Left colon (tissue), 2 donors: ENCODE measurements around the gene RCOR1. TPM values are rescaled to one million over a fixed set of nuclear protein-coding genes. Genes with fewer than 3 reads are reported as not detected.
A peak's percentile ranks its signal among the peaks of the same experiment; 100 is the strongest.

ENCODE experiments used
- ATAC-seq: fragments of 200-7000 bp; cut with Tn5 transposase; one replicate; pipeline ENCODE4 v1.9.1; 2020; ENCODE audit warnings: mild to moderate bottlenecking, moderate library complexity
- DNase-seq, 2 donors: peaks; one replicate each; pipeline ENCODE4 v3.0.0-alpha.2; 2020
- intact Hi-C, 2 donors: fragments of 100-400 bp; cut with DNase I in 1 of 2; cut with micrococcal nuclease in 1 of 2; formaldehyde crosslinking; loops; one replicate each; pipeline versions ENCODE4 v1.11.2 to v1.14.0; 2022; cut with DNase I, micrococcal nuclease
- total RNA-seq, 2 donors: library from RNA; stranded (reverse); fragmentation: NEBNext Ultra II Directional; extraction: Animal tissue kit (Norgen Biotek cat#: 25700); gene quantifications; one replicate each; pipeline ENCODE4 v1.2.1, GENCODE V29; 2021
- donor health status: DM: no; HTN: no; CAD: no.
- donor health status: DM: yes; HTN: yes; CAD: no.

Gene RCOR1
- total RNA-seq, 2 donors from 2014 or later, result 35.7 to 36.2 TPM

DNA sequence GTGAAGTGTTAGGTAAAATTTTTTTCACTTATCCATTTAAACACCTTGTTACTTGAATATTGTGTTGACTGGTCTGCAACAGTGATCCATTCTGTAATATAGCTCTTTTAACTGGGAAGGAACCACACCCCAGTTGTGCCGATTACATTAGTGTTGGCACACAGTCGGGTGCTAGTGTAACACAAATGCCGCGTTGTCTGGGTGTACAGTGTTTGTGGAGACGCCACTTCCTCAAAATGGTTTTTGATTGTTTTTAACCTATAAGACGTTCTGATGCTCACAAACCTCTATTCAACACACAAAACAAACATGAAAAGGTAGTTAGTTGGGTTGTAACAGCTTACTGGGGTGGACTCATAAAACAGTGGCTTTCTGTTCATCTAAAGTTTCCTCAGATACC is 136.8 kb downstream of the RCOR1 start:
- DNase-seq (no peak), ATAC-seq (no peak)
- intact Hi-C loops, result no loop called here

DNA sequence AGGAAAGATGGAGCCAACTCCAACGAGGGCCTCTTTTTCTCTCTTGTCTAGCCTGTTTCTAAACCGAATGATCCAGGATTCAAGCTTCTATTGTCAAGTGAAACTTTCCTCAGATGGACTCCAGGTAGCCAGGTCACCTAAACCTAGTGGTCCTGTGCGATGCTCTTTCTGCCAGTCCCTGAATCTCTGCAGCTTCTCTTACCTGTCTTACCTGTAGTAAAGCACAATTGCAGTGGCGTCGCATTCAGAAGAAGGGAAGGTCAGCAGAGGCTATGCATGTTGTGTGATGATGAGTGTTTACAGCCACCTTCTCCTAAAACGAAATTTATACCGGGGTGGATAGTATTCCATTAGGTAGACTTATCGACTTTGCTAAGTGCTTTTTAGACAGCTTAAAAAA is 137.4 kb downstream of the RCOR1 start:
- intact Hi-C loops, result no loop called here
- ATAC-seq (no peak), DNase-seq (no peak)

DNA sequence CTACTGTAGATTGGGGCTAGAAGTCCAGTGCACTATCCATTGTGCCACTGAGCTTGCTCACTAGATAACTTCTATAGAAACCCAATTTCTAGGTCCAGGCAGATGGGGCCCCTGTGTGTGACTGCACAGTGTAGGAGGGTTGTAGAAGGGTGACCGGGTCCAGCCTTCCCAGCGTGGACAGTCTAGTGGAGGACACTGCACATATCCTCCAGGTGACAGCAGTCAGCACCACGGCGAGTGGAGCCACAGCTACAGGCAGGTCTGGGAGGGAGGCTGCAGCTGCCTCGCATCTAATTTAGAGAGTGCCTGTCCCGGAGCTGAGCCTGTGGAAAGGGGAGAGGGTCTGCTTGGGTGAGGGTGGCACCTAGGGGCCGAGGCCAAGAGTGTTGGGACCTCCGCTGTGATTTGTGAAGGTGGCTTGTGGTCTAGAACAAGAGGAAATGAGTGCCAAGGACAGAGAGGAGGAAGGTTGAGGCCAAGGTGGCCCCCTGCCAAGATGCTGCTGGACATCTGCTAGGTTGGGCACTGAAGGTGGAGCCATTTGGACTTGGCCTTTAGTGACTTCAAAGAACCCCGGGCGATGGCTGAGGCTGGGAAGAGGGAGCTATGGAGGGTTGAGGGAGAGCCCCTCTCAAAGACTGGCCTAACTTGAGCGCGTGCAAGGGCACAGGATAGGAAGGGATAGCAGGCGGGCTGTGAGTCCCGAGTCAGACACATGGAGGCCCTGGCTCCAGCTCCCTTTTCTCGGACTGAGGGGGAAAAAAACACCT is 138.8 kb downstream of the RCOR1 start:
- no peak for DNase-seq
- intact Hi-C loops, result no loop called here
- ATAC-seq, result peak; percentile 15

GRCh38 chr14:102731871-102732800 is 139.7 kb downstream of the RCOR1 start:
- intact Hi-C loops, result no loop called here
- DNase-seq (no peak), ATAC-seq (peak; percentile 11)

- intact Hi-C loops, result no loop called here
- ATAC-seq, result no peak
- no peak for DNase-seq
These were observed 140.5 kb downstream of the RCOR1 start for GRCh38 chr14:102732924-102733323.

DNA sequence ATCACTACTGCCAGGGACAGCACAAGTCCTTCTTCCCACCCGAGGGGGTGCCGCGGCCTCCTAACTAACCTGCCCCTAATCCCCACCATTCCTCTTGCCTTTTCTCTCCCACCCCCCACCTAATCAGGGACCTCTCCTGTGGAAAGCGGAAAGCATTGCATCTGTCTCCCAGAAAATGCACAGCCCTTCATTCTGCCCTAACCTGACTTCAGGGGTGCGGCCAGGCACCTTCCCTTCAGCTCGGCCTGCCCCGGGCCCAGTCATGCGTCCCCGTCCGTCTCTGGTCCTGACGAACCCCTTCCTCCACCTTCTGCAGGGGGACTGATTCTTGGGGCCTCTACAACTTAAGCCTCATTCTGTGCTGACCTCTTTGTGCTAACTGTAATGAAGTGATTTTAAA is 140.9 kb downstream of the RCOR1 start:
- no peak for ATAC-seq
- intact Hi-C loops, result no loop called here
- DNase-seq, result no peak

DNA sequence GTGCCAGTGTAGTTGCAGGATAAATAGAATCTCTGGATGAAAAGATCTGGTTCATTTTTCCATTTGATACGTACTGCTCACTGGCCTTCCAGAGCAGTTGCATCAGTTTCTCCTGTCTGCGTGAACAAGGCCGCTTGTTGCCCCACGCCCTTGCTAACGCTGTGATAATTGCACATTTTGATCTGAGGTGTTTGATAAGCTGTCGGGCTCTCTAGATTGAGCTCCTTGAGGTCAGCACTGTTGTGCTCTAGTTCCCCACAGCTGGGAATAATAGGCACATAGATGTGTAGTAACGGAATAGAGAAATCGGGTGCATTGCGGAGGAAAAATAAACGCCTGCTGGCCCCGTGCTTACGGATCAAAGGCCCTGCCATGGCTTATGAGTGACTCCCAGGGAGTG is 142.0 kb downstream of the RCOR1 start:
- intact Hi-C loops, result no loop called here
- ATAC-seq (no peak), DNase-seq (no peak)

GRCh38 chr14:102736956-102737355 is 144.5 kb downstream of the RCOR1 start:
- DNase-seq (no peak), ATAC-seq (no peak)
- intact Hi-C loops, result no loop called here

- DNase-seq, result no peak
- intact Hi-C loops, result no loop called here
- no peak for ATAC-seq
These were observed 145.2 kb downstream of the RCOR1 start for GRCh38 chr14:102737402-102738372.

DNA sequence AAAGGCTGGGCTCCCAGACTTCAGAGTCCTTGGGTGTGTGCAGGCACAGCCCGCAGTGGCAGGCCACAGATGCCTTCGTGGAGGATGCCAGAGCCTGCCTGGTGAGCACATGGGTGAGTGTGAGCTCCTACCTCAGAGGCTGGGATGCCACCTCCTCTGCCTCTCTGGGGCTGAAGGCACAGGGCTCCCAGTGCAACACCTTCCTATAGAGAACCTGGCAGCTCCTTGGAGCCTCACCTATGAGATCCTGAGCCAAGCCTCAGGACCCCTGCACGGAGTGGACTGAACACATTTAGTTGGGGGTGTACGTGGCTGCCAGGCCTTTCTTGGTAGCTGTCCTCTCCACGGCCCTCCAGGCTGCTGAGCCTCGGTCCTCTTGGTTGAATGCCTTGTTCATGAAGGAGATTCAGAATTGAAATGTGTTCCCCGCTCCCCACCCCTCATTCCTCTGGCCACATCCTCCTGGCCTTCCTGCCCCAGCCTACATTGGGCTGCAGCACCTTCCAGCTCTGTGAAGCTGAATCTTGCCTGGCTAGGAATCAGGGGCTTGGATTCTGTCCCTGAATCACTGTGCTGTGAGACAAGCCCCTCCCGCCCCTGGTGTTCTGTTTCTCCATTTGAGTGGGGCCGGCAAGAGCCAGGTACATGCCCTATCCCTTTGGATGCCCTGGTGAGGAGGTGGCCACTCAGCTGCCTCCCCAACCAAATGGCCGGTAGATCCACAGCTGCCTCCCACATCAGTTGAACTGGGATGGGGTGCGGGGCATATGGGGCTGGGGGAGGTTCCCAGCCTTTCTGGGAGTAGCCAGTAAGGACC is 146.1 kb downstream of the RCOR1 start:
- DNase-seq, result no peak
- peak; percentile 24 for ATAC-seq
- intact Hi-C loops, result no loop called here

DNA sequence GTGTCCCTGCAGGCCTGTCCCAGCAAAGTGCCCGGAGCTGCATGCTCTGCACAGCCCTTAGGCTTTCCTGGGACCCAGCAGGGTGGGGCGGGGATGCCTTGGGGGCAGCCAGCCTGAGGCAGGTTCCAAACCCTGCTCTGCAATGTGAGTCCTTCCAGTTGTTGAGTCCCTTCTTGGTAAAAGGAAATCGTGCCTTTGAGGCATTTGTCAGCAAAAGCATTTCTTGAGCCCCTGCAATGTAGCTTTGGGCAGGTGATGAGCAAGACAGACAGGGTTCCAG is 146.7 kb downstream of the RCOR1 start:
- intact Hi-C loops, result no loop called here
- DNase-seq (no peak), ATAC-seq (no peak)

DNA sequence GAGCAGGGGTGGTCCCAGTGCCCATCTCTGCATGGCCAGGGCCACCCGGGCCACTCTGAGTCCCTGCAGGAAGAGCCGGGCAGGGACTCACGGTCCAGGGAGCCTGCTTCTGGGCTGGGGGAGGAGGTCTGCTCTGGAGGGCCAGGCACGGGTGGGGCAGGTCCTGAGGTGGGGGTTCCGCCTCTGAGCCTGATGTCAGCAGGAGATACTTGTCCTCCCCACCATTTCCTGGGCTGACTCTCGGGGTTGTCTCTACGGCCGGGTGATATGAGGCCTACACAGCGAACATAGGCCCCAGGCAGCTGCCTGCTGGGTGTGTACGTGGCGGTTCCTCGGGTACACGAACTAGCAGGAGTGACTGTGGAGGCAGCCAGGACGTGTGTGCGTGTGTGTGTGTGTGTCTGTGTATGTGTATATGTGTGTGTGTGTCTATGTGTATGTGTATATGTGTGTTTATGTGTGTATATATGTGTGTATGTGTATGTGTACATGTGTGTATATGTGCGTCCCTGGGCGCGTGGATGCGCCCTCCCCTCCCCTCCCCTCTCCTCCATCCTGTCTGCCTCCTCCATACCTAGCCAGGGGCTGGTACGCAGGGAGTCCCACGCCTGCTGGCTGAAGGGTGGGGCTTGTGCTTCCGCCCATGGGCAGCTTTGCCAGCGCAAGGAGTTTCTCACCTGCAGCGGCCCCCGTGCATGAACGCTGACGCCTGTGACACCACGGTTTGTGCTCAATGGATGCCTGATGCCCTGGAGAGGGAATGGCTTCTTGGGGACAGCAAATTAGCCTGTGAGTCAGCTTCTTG is 154.4 kb downstream of the RCOR1 start:
- DNase-seq (no peak), ATAC-seq (no peak)
- intact Hi-C loops, result no loop called here

DNA sequence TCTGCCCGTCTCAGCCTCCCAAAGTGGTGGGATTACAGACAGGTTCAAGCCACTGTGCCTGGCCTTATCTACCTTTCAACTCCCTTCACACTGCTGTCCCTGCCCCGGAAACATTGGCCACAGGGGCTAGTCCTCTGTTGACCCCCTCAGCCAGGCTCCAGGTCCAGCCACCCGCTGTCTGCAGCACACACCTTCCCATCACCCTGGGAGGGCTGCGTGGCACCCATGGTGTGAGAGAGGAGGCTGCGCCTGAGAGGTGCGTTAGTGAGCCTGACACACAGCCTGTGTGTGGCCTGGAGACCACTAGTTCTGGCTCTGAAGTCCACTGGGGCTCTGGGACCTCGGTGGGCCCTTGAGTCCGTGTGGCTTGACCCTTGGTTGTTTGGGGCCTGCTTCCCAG is 156.4 kb downstream of the RCOR1 start:
- no peak for ATAC-seq
- intact Hi-C loops, result no loop called here

DNA sequence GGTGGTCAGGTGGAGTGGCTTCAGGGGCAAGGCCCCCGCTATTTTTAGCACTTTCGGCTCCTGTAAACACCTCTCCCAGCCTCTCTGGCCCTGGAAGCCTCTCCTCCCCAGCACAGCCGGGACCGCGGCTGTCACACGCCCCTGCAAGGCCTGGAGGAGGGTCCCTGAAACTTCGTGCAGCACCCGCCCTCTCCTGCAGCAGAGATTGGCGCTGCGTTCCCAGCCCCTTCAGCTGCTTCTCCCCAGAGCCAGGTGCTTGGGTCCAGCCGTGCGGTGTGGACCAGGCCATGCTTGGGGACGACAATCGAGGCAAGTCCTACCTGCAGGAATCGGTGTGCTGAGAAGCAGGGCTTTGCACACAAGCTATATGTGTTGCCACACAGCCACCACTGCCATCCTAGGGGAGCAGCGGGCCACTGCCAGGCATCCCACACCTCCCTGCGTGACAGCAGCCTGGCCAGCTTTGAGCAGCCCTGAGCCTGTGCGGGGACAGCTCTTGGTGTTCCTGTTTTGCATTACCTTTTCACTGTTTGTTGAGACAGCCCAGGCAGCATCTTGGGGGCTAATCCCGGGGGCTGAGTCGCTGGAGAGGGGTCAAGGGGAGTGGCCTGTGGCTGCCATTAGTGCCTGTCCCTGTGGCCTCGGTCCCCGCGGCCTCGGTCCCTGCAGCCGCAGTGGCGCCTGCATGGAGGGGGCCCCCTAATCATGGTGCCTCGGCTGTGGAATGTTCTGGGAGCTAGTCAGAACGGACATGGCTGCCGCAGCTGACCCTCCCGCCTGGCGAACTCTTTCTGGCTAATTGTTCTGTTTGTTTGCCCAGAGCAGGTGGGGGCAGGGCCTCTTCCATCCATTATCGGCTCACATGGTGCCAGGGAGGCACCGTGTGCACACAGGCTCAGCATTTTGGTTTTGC is 157.2 kb downstream of the RCOR1 start:
- DNase-seq (no peak), ATAC-seq (no peak)
- intact Hi-C loops, result no loop called here

More for the DNA sequence above, 156.4 kb downstream of the RCOR1 start:
- no peak for DNase-seq

DNA sequence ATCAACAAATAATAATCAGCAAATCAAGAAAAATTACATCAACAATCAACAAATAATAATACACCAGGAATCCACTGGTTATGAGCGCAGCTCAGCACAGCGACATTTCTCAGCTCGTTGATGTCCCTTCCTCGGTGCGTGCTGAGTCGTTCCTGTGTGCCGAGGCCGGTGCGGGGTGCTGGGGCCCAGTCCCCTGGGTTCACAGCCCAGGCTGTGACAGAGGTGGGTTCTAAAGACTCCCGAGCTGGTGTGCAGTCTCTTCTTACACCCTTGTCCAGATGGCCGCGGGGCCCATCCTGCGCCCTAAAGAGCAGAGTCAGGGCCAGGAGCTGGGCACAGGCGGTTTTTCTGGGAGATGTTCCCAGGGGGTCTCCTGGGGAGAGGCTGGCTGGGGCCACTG is 157.9 kb downstream of the RCOR1 start:
- DNase-seq (no peak), ATAC-seq (no peak)
- intact Hi-C loops, result no loop called here

DNA sequence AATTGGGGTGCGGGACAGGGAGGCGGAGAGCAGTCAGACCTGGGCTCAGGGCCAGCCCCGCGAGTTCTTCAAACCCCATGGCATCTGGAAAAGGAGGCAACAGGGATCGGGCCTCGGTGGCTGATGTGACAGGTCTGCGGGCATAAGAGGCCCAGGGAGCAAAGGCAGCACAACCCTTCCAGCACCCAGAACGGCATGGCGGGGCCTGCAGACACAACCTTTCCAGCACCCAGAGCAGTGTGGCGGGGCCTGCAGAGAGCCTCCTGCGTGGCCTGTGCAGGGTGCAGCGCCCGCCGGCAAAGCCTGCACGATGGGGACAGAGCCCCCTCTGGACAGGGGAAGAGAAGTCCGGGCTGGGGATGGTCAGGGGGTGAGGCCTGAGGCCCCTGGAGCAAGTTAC is 158.6 kb downstream of the RCOR1 start:
- intact Hi-C loops, result no loop called here
- ATAC-seq (no peak), DNase-seq (no peak)
